ENCODE data around the gene FNDC3B.

Gene FNDC3B

GRCh38 chr3:172166890-172167289 is 127.5 kb downstream of the FNDC3B start:
- TF ChIP-seq ZFX (IDR thresholded peaks at IDR 0.05; ENCODE audit: borderline replicate concordance) (no peak), CTCF (IDR thresholded peaks at IDR 0.05) (no peak)

GRCh38 chr3:172167892-172168648 is 128.7 kb downstream of the FNDC3B start:
- TF ChIP-seq CTCF (IDR thresholded peaks at IDR 0.05) (no peak), ZFX (IDR thresholded peaks at IDR 0.05; ENCODE audit: borderline replicate concordance) (no peak)
- no peak overlapping the region for H3K27ac ChIP-seq

More at GRCh38 chr3:172166890-172167289, 127.5 kb downstream of the FNDC3B start:
- no peak overlapping the region for H3K27ac ChIP-seq

GRCh38 chr3:172170073-172170709 is 130.8 kb downstream of the FNDC3B start:
- no peak overlapping the region for H3K27ac ChIP-seq
- no peak for TF ChIP-seq CTCF (IDR thresholded peaks at IDR 0.05)
- TF ChIP-seq ZFX (IDR thresholded peaks at IDR 0.05; ENCODE audit: borderline replicate concordance), result no peak

- no peak overlapping the region for H3K27ac ChIP-seq
- TF ChIP-seq CTCF (IDR thresholded peaks at IDR 0.05), result no peak
- no peak for TF ChIP-seq ZFX (IDR thresholded peaks at IDR 0.05; ENCODE audit: borderline replicate concordance)
These were observed 131.5 kb downstream of the FNDC3B start for GRCh38 chr3:172170841-172171240.

- no peak for TF ChIP-seq ZFX (IDR thresholded peaks at IDR 0.05; ENCODE audit: borderline replicate concordance)
- TF ChIP-seq CTCF (IDR thresholded peaks at IDR 0.05), result no peak
- H3K27ac ChIP-seq, result no peak overlapping the region
These were observed 132.2 kb downstream of the FNDC3B start for GRCh38 chr3:172171396-172172075.

- TF ChIP-seq ZFX (IDR thresholded peaks at IDR 0.05; ENCODE audit: borderline replicate concordance) (no peak), CTCF (IDR thresholded peaks at IDR 0.05) (no peak)
- no peak overlapping the region for H3K27ac ChIP-seq
These were observed 134.2 kb downstream of the FNDC3B start for GRCh38 chr3:172173316-172174254.
